Heart left ventricle (tissue), 13 donors: ENCODE results near the gene ZNF536.

Experiments used
- CTCF ChIP-seq, 12 donors: fragments of 200-600 bp; sonication (generic) in 4 of 12; IDR thresholded peaks; one replicate each; pipeline versions ENCODE4 v1.5.0 to v1.8.0; 2018 to 2022; ENCODE audit warnings: antibody characterized with exemption in 12 of 12, mild to moderate bottlenecking in 5 of 12
- POLR2A ChIP-seq, 2 donors: fragments of 450-650 bp; IDR thresholded peaks; one replicate each; pipeline ENCODE4 v1.6.1; 2017; ENCODE audit warnings: antibody characterized with exemption in 2 of 2, mild to moderate bottlenecking in 2 of 2, moderate library complexity in 2 of 2
- donor health status: ischemic (EF 13 %, LVEDD 7.1; RV severe dilation, severe dysfunction).
- donor health status: DM: no; HTN: yes; CAD: no.
- donor health status: DM: no; HTN: no; CAD: no.
- donor health status: ischemic (EF 25% LVEDD 6.9; RV normal size, moderate dysfunction).
- donor health status: ischemic (EF 25% LVEDD 5.7; RV mildly dilated, moderate dysfunction).
- donor health status: ischemic (EF 35%, LVEDD 5.7; RV mildly dilated, moderate dysfunction).
- donor health status: nonischemic (EF 11% LVEDD 7.7; RV severe dilation, severe dysfunction).
- donor health status: DM: yes; HTN: yes; CAD: no.
- donor health status: PGD.
- donor health status: ischemic (EF 29% LVEDD 5.4; RV normal size, mild dysfunction).
- donor health status: nonischemic (EF 23%, LVEDD 6.1; RV moderate dilation, normal function).

GRCh38 chr19:30387311-30388115 is 15.3 kb downstream of the ZNF536 start:
- TF ChIP-seq CTCF (IDR thresholded peaks at IDR 0.05) (no peak), POLR2A (IDR thresholded peaks at IDR 0.05) (no peak)
